H9 (cell line): ENCODE data around the gene SCAMP5. TPM values are rescaled to one million over a fixed set of nuclear protein-coding genes. Genes with fewer than 3 reads are reported as not detected.
A peak's percentile ranks its signal among the peaks of the same experiment; 100 is the strongest.

Experiments
- DNase-seq: peaks from one replicate; pipeline ENCODE4 v3.0.0-alpha.2; 2017
- H2AFZ ChIP-seq: one replicate; pipeline ENCODE4 v1.6.1; 2013; ENCODE audit warnings: mild to moderate bottlenecking, low read length, control low read depth, moderate library complexity
- H2AK5ac ChIP-seq: 2 replicates; pipeline ENCODE4 v1.6.1; 2013; ENCODE audit warnings: low read length, control low read depth, mixed read lengths; ENCODE audit not compliant: insufficient read length
- H2BK120ac ChIP-seq: one replicate; pipeline ENCODE4 v1.6.1; 2013; ENCODE audit warnings: low read depth, mild to moderate bottlenecking, low read length, control low read depth, inconsistent platforms; ENCODE audit not compliant: poor library complexity, severe bottlenecking
- H2BK12ac ChIP-seq: 2 replicates; pipeline ENCODE4 v1.6.1; 2013; ENCODE audit warnings: low read length, control low read depth, mixed read lengths, low read depth; ENCODE audit not compliant: insufficient read length
- H2BK15ac ChIP-seq: 2 replicates; pipeline ENCODE4 v1.6.1; 2013; ENCODE audit warnings: low read depth, low read length, control low read depth
- H2BK20ac ChIP-seq: one replicate; pipeline ENCODE4 v1.6.1; 2013; ENCODE audit warnings: low read depth, mild to moderate bottlenecking, low read length, control low read depth, inconsistent platforms; ENCODE audit not compliant: poor library complexity, severe bottlenecking
- H2BK5ac ChIP-seq: 2 replicates; pipeline ENCODE4 v1.6.1; 2013; ENCODE audit warnings: low read length, control low read depth, mixed read lengths; ENCODE audit not compliant: insufficient read length
- H3K14ac ChIP-seq: 2 replicates; pipeline ENCODE4 v1.6.1; 2013; ENCODE audit warnings: low read length, control low read depth; ENCODE audit not compliant: insufficient read depth
- H3K18ac ChIP-seq: 2 replicates; pipeline ENCODE4 v1.6.1; 2013; ENCODE audit warnings: low read depth, mild to moderate bottlenecking, mixed read lengths, low read length, control low read depth; ENCODE audit not compliant: insufficient read length
- H3K23ac ChIP-seq: 2 replicates; pipeline ENCODE4 v1.6.1; 2013; ENCODE audit warnings: low read length, control low read depth, mixed read lengths, low read depth; ENCODE audit not compliant: insufficient read length
- H3K23me2 ChIP-seq: 2 replicates; pipeline ENCODE4 v1.6.1; 2013; ENCODE audit warnings: low read depth, mild to moderate bottlenecking, mixed read lengths, low read length, control low read depth; ENCODE audit not compliant: insufficient read length, poor library complexity, severe bottlenecking
- H3K27ac ChIP-seq: 2 replicates; pipeline ENCODE4 v1.5.1; 2013; ENCODE audit warnings: low read length, control low read depth, mixed read lengths, low read depth; ENCODE audit not compliant: insufficient read length
- H3K27me3 ChIP-seq: 2 replicates; pipeline ENCODE4 v1.6.1; 2013; ENCODE audit warnings: low read length, control low read depth, inconsistent platforms; ENCODE audit not compliant: insufficient read depth
- H3K4ac ChIP-seq: 2 replicates; pipeline ENCODE4 v1.6.1; 2013; ENCODE audit warnings: low read depth, mild to moderate bottlenecking, control low read depth, inconsistent platforms, low read length, moderate library complexity
- H3K4me1 ChIP-seq: 2 replicates; pipeline ENCODE4 v1.6.1; 2013; ENCODE audit warnings: low read length, control low read depth, inconsistent platforms; ENCODE audit not compliant: insufficient read depth
- H3K4me2 ChIP-seq: 2 replicates; pipeline ENCODE4 v1.6.1; 2013; ENCODE audit warnings: low read length, control low read depth, mixed read lengths; ENCODE audit not compliant: insufficient read length, insufficient read depth
- H3K56ac ChIP-seq: 2 replicates; pipeline ENCODE4 v1.6.1; 2013; ENCODE audit warnings: low read depth, mild to moderate bottlenecking, mixed read lengths, low read length, control low read depth; ENCODE audit not compliant: insufficient read length
- H3K79me1 ChIP-seq: 2 replicates; pipeline ENCODE4 v1.6.1; 2013; ENCODE audit warnings: low read depth, mild to moderate bottlenecking, moderate library complexity, low read length, control low read depth, inconsistent platforms; ENCODE audit not compliant: insufficient read depth, poor library complexity, severe bottlenecking
- H3K79me2 ChIP-seq: 2 replicates; pipeline ENCODE4 v1.6.1; 2013; ENCODE audit warnings: low read length, control low read depth, inconsistent platforms; ENCODE audit not compliant: insufficient read depth
- H3K9ac ChIP-seq: 2 replicates; pipeline ENCODE4 v1.6.1; 2013; ENCODE audit warnings: low read length, control low read depth, mixed read lengths; ENCODE audit not compliant: insufficient read length; ENCODE audit errors: extremely low read depth
- H3K9me3 ChIP-seq: one replicate; pipeline ENCODE4 v1.6.1; 2013; ENCODE audit warnings: low read depth, low read length, inconsistent platforms; ENCODE audit not compliant: control insufficient read depth
- H3T11ph ChIP-seq: one replicate; pipeline ENCODE4 v1.6.1; 2013; ENCODE audit warnings: mild to moderate bottlenecking, low read length, control low read depth, inconsistent platforms
- H4K20me1 ChIP-seq: one replicate; pipeline ENCODE4 v1.6.1; 2013; ENCODE audit not compliant: control insufficient read depth, insufficient read length, insufficient read depth
- H4K5ac ChIP-seq: 2 replicates; pipeline ENCODE4 v1.6.1; 2013; ENCODE audit warnings: low read depth, mild to moderate bottlenecking, mixed read lengths, low read length, control low read depth; ENCODE audit not compliant: insufficient read length
- H4K8ac ChIP-seq: replicated peaks from 2 replicates; pipeline ENCODE4 v1.6.1; 2013; ENCODE audit warnings: low read length, control low read depth, mixed read lengths, low read depth; ENCODE audit not compliant: insufficient read length
- H4K91ac ChIP-seq: 2 replicates; pipeline ENCODE4 v1.6.1; 2013; ENCODE audit warnings: low read depth, mild to moderate bottlenecking, moderate library complexity, mixed read lengths, low read length, control low read depth; ENCODE audit not compliant: insufficient read length
- H3K27ac Mint-ChIP-seq, 3 experiments: 2 replicates in 2 of 3; 3 replicates in 1 of 3; pipeline ENCODE4 v1.8.0; 2020 to 2021; ENCODE audit warnings: mixed read lengths in 3 of 3, mild to moderate bottlenecking in 1 of 3, moderate library complexity in 1 of 3
- H3K27me3 Mint-ChIP-seq: 2 replicates; pipeline ENCODE4 v1.8.0; 2021; ENCODE audit warnings: low read depth, mild to moderate bottlenecking, moderate library complexity, mixed read lengths
- H3K36me3 Mint-ChIP-seq, 3 experiments: 2 replicates in 2 of 3; 3 replicates in 1 of 3; pipeline ENCODE4 v1.8.0; 2020 to 2021; ENCODE audit warnings: low read depth in 3 of 3, mixed read lengths in 3 of 3; ENCODE audit not compliant: insufficient read depth in 1 of 3
- H3K4me1 Mint-ChIP-seq, 2 experiments: 2 replicates each; pipeline ENCODE4 v1.8.0; 2020; ENCODE audit warnings: mixed read lengths in 2 of 2
- H3K4me3 Mint-ChIP-seq, 2 experiments: 2 replicates in 1 of 2; 3 replicates in 1 of 2; pipeline ENCODE4 v1.8.0; 2020 to 2021; ENCODE audit warnings: mild to moderate bottlenecking in 2 of 2, mixed read lengths in 2 of 2, moderate library complexity in 1 of 2
- H3K9me3 Mint-ChIP-seq, 2 experiments: 2 replicates in 1 of 2; 3 replicates in 1 of 2; pipeline ENCODE4 v1.8.0; 2020; ENCODE audit warnings: mild to moderate bottlenecking in 2 of 2, mixed read lengths in 2 of 2, moderate library complexity in 1 of 2
- WGBS: extraction: QIAGEN DNeasy Blood & Tissue Kit; methylation state at CpG from one replicate; pipeline ENCODE4 v1.1.7; 2013; ENCODE audit warnings: missing lambda C conversion rate, low lambda C conversion rate, mixed read lengths; ENCODE audit not compliant: insufficient read length; ENCODE audit errors: extremely low coverage; 5-methylcytosine and 5-hydroxymethylcytosine counted together
- total RNA-seq: library from RNA; stranded (reverse); gene quantifications from 2 replicates; pipeline ENCODE4 v1.2.1, GENCODE V29; 2021
- TF ChIP-seq, protein P1 (sequence below): fragments of 200-600 bp; sonication (generic); conservative IDR thresholded peaks from 3 replicates; pipeline ENCODE4 v1.8.0; 2021; ENCODE audit warnings: antibody characterized with exemption, mild to moderate bottlenecking

The SCAMP5 gene
- total RNA-seq, 1 experiment from 2014 or later = 47.8 TPM

GRCh38 chr15:74977599-74977998 lies 17.8 kb upstream of the SCAMP5 start:
- H2BK5ac ChIP-seq = no peak overlapping the region
- no peak overlapping the region for H3K9ac ChIP-seq
- Mint-ChIP-seq H3K4me1 (peaks cover 3 to 22% of the 10 kb centered on the region in 2 experiments; a peak in 3 of 4 replicates), H3K27ac (peak overlapping the region in 1 of 3 experiments; percentile 32; a peak in 1 of 7 replicates), H3K27me3 (peaks cover 12% of the 10 kb centered on the region), H3K4me3 (no peak overlapping the region), H3K9me3 (peaks cover 0 to 2% of the 10 kb centered on the region in 2 experiments; a peak in 1 of 5 replicates), H3K36me3 (peaks cover 0 to 2% (median 0%) of the 10 kb centered on the region in 3 experiments; a peak in 1 of 7 replicates)
- no peak overlapping the region for H3K23ac ChIP-seq
- TF ChIP-seq, protein P1, sequence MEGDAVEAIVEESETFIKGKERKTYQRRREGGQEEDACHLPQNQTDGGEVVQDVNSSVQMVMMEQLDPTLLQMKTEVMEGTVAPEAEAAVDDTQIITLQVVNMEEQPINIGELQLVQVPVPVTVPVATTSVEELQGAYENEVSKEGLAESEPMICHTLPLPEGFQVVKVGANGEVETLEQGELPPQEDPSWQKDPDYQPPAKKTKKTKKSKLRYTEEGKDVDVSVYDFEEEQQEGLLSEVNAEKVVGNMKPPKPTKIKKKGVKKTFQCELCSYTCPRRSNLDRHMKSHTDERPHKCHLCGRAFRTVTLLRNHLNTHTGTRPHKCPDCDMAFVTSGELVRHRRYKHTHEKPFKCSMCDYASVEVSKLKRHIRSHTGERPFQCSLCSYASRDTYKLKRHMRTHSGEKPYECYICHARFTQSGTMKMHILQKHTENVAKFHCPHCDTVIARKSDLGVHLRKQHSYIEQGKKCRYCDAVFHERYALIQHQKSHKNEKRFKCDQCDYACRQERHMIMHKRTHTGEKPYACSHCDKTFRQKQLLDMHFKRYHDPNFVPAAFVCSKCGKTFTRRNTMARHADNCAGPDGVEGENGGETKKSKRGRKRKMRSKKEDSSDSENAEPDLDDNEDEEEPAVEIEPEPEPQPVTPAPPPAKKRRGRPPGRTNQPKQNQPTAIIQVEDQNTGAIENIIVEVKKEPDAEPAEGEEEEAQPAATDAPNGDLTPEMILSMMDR = no peak
- no peak overlapping the region for H3K4ac ChIP-seq
- H2BK15ac ChIP-seq = no peak overlapping the region
- no peak overlapping the region for H3K18ac ChIP-seq
- no peaks in the 10 kb centered on the region for H3K4me1 ChIP-seq
- no peak for DNase-seq
- no peaks in the 10 kb centered on the region for H3K9me3 ChIP-seq
- no peak overlapping the region for H2AFZ ChIP-seq
- no peak overlapping the region for H4K91ac ChIP-seq
- H3K56ac ChIP-seq = no peak overlapping the region
- H3K23me2 ChIP-seq = no peaks in the 10 kb centered on the region
- no CpG with 5 or more reads among the region's 4 CpGs for WGBS
- no peak overlapping the region for H2AK5ac ChIP-seq
- H3T11ph ChIP-seq = no peak overlapping the region
- H3K4me2 ChIP-seq = no peak overlapping the region
- H2BK120ac ChIP-seq = no peak overlapping the region
- no peak overlapping the region for H2BK12ac ChIP-seq
- no peak overlapping the region for H3K14ac ChIP-seq
- H3K79me2 ChIP-seq = no peaks in the 10 kb centered on the region
- no peak overlapping the region for H4K5ac ChIP-seq
- H3K79me1 ChIP-seq = no peaks in the 10 kb centered on the region
- no peaks in the 10 kb centered on the region for H3K27me3 ChIP-seq
- no peak overlapping the region for H2BK20ac ChIP-seq
- no peak overlapping the region for H4K8ac ChIP-seq
- no peaks in the 10 kb centered on the region for H4K20me1 ChIP-seq
- no peak overlapping the region for H3K27ac ChIP-seq
